ENCODE measurements around the gene DHRS1.

Gene DHRS1

DNA sequence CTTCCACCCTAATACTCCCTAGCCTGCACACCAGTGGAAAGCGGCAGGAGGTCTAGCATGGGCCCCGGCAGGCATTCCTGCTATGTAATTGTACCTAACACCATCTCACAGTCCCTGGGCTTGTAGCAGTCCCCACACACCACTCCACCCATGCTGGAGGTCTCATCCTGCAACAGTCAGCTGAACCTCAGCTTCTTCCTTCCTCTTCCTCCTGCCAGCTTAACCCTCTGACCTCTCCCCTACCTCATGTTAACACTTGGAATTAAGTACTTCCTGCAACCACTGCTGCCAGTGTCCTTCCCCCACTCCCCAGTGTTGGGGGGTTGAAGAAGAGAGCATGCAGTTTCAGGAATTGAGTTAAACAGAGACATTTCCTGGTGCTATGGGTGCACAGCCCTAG lies 27.7 kb upstream of the DHRS1 start:
- DNase-seq, result no peak

DNA sequence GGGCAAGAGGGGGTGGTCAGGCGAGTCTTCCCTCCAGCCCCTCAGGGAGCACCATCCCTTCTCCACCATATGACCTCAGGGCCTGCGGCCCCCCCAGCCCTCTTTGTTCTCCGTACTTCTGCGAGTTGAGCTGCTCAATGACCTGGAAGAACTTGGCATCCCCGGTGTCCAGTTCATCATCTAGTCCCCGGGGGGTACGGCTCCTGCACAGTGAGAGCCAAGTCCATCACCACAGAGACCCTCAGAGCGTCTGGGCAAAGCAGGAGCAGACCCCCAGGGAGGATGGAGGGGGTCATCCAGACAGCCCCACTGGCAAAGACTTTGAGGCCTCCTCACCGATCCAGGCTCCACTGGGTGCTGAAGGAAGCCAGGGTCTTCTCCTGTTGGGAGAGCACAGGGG lies 26.4 kb upstream of the DHRS1 start:
- no peak for DNase-seq

DNA sequence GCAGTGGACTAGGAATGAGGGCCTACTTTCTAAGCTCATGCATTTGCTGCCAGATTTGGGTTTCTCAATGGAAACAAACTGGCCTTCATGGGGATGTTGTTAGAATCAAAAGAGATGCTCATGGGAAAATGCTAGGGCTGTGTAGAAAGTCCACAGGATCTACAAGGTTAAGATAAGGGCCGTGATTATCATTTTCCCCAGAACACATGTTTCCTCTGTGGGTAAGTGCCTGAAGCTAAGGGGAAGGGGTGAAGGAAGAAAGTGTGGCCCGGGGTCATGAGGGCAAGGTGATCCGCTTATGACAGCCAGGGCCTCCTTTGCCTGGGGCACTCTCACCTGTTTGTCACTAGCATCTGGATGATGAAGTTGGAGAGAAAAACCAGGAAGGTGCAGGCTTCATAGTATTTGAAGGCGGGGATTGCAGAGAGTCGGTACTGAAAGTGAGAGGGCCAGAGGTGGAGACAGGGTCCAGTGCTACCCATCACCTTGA lies 25.5 kb upstream of the DHRS1 start:
- DNase-seq, result no peak

DNA sequence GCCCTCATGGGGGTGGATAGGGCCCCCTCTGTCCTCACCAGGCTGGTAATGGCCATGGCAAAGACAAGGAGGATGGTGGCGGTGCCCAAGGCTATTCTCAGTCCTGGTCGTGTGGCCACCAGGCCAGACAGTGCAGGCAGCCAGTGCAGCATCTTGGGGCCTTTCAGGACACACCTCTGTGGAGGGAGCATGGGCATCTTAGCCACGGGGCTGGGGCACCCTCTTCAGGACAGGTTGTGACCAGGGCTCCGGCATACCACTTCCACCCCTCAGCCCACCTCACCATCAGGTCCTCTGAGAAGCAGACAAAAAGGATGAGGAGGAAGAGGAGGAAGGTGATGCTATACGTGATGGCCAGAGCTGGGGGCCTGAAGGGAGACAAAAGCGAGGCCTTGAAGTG lies 24.4 kb upstream of the DHRS1 start:
- DNase-seq, result no peak

DNA sequence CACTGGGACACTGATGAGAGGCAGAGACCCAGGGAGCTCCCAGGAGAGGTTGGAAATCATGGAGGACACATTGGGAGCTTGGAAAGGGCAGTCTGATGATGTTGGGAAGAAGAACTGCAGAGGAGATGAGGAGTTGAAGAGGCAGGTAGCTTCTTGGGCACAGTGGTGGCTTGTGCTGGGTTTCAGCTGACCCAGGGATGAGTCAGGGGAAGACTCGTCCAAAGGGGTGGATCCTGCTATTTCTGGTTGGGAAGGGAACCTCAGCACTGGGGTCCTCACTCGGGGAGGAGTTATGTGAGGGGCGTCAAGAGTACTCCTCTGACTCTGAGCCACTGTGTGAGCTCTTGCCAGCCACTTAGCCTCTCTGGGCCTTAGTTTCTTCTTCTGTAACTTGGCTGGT lies 23.8 kb upstream of the DHRS1 start:
- DNase-seq, result no peak

DNA sequence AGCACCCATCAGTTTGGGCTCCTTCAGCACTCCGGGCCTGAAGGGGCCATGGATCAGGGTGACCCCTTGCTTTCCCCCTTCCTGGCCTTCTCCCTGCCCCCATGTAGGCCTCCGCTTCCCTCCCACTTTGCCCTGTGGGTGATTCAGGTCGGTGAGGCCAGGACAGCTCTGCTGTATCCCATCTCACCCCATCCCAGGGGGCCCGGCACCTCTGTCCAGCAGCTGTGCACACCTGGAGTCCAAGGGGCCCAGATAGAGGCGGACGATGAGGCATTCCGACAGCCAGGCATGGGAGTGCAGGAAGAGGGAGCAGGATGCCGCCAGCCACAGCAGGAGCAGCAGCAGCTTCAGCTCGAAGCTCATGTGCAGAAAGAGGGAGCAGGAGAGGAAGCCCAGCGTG lies 23.1 kb upstream of the DHRS1 start:
- no peak for DNase-seq

DNA sequence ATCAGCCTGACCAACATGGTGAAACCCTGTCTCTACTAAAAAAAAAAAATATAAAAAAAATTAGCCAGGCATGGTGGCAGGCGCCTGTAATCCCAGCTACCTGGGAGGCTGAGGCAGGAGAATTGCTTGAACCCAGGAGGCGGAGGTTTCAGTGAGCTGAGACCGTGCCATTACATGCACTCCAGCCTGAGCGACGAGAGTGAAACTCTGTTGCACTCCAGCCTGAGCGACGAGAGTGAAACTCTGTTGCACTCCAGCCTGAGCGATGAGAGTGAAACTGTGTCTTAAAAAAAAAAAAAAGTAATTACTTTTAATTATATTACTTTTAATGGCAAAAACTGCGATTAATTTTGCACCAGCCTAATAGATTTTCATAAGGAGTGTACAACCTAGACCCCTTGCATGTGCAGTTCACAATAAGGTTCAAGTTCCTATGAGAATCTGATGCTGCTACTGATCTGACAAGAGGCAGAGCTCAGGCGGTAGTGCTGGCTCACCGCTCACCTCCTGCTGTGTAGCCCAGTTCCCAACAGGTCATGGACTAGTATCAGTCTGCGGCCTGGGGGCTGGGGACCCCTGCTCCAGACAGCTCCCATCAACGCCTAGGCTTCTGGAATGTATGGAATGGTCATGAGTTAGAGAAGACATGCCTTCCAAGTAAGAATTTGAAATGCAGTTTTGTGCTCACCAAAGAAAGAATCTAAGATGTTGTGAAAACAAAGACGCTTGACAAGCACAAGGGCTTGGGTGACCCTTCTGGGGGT lies 21.8 kb upstream of the DHRS1 start:
- DNase-seq, result no peak

DNA sequence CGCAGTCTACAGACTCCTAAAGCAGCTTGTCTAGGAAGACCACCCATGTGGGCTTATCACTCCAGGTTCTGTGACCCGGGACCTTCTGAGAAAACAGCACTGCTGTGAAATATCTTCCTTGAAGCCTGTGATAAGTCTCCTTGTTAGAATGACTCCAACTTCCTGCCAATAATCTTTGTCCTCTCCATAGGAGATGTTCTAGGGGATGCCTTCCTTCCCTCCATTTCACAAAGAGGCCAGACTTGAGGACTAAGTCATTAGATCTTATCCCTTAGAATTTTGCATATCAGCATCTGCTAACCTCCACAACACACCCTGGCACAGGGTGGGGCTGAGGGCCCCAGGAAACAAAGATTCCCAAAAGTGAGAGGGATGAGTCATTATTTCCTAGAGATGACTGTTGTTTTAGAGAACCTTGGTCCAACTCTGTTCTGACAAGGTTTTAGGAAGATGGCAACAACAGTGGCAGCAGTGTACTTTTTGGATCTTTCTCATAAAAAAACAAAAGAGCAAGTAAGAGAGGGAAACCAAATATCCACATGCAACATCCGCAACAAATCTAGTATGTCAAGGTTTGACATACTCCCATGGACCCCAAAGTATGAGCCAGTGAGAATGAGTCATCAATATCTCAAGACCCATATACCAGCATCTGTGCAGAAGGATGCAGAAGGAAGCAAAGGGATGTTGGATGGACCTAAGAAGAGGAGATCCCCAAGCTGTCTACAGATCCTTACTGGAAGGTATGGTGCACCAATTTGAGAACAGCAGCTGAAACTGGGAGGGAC lies 17.8 kb upstream of the DHRS1 start:
- DNase-seq, result no peak

DNA sequence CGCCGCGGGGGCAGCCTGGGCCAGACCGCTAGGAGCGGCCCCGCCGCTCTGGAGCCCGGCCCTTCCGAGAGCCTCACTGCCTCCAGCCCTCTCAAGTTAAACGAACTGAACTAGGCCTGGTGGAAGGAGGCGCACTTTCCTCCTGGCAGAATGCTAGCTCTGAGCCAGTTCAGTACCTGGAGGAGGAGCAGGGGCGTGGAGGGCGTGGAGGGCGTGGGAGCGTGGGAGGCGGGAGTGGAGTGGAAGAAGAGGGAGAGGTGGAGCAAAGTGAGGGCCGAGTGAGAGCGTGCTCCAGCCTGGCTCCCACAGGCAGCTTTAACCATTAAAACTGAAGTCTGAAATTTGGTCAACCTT lies 17.0 kb upstream of the DHRS1 start:
- DNase-seq, result no peak

DNA sequence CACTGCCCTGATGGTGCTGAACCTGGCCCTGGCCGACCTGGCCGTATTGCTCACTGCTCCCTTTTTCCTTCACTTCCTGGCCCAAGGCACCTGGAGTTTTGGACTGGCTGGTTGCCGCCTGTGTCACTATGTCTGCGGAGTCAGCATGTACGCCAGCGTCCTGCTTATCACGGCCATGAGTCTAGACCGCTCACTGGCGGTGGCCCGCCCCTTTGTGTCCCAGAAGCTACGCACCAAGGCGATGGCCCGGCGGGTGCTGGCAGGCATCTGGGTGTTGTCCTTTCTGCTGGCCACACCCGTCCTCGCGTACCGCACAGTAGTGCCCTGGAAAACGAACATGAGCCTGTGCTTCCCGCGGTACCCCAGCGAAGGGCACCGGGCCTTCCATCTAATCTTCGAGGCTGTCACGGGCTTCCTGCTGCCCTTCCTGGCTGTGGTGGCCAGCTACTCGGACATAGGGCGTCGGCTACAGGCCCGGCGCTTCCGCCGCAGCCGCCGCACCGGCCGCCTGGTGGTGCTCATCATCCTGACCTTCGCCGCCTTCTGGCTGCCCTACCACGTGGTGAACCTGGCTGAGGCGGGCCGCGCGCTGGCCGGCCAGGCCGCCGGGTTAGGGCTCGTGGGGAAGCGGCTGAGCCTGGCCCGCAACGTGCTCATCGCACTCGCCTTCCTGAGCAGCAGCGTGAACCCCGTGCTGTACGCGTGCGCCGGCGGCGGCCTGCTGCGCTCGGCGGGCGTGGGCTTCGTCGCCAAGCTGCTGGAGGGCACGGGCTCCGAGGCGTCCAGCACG lies 16.4 kb upstream of the DHRS1 start:
- DNase-seq, result no peak

DNA sequence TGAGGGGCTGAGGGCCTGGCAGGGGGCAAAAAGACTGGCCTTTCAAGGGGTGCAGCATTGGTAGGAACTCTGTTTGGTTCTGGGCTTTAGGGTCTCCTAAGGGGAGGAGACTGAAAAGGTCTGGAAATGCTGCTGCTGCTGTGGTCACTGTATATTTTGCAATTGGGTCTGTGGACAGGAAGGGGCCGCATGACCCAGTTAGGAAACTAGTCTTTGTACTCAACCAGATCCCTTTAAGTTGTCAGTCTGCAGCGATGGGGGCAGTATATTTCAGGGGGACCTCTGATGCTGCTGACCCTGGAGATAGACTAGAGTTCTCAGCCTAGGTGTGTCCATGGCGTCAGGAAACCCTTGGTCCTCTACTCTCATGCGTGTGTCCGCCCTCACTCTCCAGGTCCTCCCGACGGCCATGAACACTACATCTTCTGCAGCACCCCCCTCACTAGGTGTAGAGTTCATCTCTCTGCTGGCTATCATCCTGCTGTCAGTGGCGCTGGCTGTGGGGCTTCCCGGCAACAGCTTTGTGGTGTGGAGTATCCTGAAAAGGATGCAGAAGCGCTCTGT lies 15.7 kb upstream of the DHRS1 start:
- DNase-seq, result no peak

DNA sequence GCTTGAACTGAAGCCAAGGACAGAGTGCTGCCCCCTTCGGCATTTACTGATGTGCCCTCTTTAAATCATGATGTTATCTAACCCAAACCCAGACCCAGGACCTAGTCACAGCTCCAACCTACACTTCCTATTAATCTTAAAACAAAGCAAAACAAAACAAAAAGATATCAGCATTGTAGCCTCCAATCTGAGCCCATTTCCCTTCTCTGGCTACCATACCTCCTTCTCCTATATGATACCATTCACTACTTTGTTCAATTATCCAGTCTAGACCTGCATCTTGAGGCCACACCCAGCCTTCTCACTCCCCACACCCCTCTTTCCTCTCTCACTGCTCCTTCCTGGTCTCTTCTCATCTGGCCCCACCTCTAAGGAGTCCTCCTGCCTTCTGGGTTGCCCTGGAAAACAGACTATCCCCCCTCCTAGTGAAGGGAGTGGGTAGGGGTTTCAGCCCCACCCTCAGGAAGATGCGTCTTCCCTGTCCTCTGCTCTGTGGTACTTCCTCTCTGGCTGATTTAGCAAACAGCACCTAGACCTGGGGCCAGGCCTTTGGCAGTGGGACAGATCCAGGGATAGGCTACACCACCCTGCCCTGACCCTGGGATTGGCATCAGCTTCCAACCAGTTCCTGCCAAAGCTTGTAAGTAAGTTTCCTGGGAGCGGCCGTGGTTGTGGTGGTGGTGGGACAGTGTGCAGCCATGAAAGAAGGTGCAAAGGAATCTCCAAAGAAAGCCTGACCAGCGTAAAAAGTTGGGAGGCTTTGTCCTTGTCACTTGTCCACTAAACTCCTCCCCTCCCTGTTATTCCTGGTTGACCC lies 15.0 kb upstream of the DHRS1 start:
- no peak for DNase-seq

DNA sequence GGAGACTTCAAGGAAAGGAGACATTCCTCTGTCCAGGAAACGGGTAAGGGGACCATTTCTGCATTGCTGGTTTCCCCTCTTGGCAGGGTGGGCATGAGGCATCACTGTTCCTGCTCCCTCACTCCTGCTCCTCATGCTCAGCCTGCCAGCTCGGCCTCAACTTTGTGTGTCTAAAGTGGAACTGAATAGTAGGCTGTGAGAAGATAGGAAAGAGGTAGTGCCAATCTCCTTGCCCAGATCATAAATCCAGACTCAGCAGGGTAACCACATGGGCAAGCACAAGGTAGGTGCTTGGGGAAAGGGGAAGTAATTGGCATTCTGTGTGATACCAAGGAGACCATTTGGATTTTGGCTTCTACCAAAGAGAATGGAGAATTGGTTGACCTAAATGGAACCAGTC lies 14.3 kb upstream of the DHRS1 start:
- no peak for DNase-seq

DNA sequence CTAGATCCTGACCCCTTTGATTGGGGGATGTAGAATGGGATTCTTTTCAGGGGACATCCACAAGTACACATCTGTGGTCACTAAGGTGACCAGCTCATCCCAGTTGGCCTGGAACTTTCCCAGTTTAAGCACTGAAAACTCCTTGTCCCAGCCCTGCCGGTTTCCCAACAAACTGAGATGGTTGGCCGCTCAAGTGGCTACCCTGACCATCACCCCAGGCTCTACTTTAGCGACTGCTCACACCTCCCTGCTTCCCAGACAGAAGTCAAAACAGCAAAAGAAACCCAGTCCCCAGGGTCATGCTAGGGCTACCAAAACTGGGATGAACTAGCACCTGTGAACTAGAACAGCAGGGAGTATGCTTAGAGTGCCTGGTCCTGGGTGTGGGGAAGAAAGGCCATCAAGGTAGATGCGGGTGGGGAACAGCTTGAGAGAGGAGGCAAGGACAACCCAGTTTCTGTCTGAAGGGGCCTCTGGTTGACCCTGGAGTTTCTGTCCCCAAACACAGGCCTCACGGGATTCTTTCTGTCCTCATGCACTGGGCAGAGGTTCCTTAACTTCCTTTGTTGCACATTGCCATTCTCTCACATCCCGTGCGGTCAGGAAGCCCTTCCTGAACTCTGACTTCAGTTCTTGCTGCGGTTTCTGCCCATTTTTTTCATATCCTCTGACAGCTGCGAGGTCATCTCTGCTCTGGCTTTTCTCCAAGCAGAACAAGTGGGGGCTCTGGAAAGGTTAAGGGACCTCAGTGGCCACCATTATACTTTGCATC lies 13.3 kb upstream of the DHRS1 start:
- no peak for DNase-seq

DNA sequence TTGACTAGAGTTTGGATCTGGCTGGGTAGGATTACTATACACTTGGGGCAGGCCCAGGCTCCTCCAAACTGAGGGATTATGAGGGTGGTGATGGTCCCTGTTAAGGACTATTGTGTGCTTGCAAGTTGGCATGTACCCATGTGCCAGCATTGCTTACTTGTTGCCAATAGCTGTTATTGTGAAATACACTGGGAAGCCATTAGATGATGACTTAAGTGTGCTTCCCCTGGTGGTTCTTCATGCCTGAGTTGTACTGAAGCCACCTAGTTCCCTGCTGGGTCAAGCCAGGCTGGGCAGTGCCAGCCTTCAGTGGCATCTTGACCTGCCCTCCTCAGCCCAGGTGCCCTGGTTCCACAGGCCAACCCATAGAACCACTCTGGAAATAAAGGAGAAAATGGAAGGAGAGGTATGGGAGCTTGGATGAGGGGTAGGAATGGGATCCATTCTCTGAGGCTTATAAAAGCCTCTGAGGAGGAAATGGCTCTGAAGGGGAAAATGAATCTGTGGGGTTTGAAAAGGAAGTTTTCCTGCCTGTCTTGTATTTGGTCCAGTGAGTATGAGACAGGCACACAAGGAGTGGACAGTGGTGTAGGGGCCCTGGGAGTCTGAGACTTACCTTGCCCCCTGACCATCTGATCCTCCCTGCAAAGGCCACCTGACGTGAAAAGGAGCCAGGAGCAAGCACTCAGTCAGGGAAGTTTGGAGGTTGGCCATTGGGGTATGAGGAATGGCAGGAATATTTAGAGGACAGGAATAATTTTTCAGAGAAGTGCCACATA lies 12.4 kb upstream of the DHRS1 start:
- DNase-seq, result no peak

DNA sequence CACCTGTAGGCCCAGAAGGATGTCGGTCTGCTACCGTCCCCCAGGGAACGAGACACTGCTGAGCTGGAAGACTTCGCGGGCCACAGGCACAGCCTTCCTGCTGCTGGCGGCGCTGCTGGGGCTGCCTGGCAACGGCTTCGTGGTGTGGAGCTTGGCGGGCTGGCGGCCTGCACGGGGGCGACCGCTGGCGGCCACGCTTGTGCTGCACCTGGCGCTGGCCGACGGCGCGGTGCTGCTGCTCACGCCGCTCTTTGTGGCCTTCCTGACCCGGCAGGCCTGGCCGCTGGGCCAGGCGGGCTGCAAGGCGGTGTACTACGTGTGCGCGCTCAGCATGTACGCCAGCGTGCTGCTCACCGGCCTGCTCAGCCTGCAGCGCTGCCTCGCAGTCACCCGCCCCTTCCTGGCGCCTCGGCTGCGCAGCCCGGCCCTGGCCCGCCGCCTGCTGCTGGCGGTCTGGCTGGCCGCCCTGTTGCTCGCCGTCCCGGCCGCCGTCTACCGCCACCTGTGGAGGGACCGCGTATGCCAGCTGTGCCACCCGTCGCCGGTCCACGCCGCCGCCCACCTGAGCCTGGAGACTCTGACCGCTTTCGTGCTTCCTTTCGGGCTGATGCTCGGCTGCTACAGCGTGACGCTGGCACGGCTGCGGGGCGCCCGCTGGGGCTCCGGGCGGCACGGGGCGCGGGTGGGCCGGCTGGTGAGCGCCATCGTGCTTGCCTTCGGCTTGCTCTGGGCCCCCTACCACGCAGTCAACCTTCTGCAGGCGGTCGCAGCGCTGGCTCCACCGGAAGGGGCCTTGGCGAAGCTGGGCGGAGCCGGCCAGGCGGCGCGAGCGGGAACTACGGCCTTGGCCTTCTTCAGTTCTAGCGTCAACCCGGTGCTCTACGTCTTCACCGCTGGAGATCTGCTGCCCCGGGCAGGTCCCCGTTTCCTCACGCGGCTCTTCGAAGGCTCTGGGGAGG lies 11.3 kb upstream of the DHRS1 start, which contains the start of gene LTB4R:
TSS of gene LTB4R (plus strand) at position 857 of the 959 bp plus-strand sequence. CDS start 4,150 bp downstream, outside the sequence.
- no peak for DNase-seq

DNA sequence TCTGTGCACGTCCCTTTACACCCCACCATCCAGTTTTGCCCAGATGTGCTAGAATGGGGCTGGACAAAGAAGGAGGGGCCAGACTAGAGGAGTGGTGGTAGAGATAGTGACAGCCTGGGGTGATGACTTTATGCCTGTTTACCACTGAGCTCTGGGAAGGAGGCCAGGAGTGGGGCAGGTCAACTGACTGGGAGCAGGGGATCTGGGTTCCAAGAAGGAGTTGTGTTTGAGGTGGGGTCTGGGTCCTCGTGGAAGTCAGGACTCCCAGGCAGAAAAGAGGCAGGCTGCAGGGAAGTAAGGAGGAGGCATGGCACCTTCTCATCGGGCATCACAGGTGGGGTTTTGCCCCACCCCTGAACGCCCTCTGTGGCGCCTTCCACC lies 10.7 kb upstream of the DHRS1 start:
- DNase-seq, result no peak

DNA sequence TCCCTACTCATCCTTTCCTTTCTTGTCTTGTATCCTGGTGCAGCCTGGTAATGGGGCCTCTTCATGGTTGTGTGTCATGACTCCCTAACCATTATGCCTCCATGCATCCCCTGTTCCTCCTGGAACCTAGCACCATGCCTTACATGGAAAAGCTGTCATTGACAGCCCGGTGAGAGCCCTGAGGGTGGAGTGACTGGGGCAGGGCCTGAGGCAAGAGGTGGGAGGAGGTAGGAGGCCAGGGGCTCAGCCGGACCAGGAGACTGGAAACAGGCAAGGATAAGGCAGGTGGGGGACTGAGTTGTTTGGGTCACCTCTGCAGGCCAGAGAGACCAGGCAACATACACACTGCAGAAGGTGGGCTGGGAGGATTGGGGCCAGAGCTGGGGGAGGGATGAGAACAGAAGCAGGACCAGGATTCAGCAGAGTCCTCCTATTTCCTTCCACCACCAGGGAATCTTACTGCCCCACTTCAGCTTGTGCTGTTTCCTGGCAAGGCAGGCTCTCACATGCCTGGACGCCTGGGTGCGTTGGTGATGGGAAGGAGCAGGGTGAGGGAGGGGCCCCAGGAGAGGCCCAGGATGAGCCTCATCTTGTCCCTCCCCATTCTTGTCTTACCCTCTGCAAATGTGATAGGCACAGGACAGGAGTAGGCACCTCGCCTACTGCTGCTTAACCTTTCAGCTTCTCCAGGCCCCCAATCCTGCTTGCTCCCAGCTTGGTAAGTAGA lies 10.1 kb upstream of the DHRS1 start, which contains the start of gene LTB4R2:
TSS of gene LTB4R2 (plus strand) at position 603 of the 727 bp plus-strand sequence. CDS start 525 bp downstream, outside the sequence.
- DNase-seq, result no peak
